Measurements from ENCODE around the gene NFYC. TPM values are rescaled to one million over a fixed set of nuclear protein-coding genes. Genes with fewer than 3 reads are reported as not detected.

The NFYC gene
- total and polyA plus RNA-seq, 7 donors = 38.0 to 53.5 (median 41.8) TPM

DNA sequence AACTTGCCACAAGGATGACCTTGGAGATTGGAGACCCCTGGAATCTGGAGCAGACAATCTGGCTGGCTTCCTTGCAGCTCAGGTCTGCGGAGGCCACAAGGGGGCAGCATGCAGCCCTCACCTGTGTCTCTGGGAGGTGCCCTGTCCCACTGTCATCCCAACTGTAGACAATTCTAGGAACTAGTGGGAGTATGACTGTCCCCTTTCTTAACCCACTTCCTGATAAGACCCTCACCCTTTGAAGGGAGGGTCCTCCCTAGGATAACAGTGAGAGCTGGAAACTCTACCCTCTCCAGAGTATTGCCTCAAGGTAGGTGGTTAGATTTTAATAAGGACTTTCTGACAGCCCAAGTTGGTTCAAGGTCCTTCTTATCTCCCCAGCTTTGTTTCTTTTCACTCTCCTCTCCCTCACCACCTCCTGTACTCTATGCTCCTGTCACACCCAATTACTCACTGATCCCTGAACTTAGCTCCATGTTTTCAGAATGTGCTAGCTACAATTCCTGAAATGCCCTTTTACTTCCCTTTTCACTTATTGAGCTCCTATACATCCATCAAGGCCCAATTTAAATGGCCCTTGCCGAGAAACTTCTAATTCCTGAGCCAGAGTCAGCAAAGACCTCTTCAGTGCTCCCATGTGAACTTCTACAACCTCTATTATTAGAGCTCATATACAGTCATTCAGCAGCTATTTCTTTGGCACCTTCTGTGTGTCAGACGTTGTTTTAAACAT, 82.9 kb downstream of the NFYC start:
- WGBS, 2 donors = 32 to 37% methylated on average over 3 of the region's 3 CpGs
- H3K36me3 ChIP-seq = peaks cover 8 to 25% (median 16%) of the 10 kb centered on the region in 4 donors
- H3K27me3 ChIP-seq = no peaks in the 10 kb centered on the region
- DNase-seq = peak; percentile 76
- H3K27ac ChIP-seq = peak overlapping the region in 3 of 4 donors; percentile 31 to 52 (median 50)
- intact Hi-C loops (cut with DNase I) = loop anchor here (2.0 to 5.0 kb wide), 3 partner anchors 74 to 178 kb away; no protein-coding TSS in a partner anchor
- H3K4me1 ChIP-seq = peaks cover 0 to 17% (median 13%) of the 10 kb centered on the region in 4 donors
- no peak for TF ChIP-seq EP300 (IDR thresholded peaks at IDR 0.05)
- no peak for TF ChIP-seq POLR2A (IDR thresholded peaks at IDR 0.05)
- no peak for TF ChIP-seq POLR2AphosphoS5 (IDR thresholded peaks at IDR 0.05)
- TF ChIP-seq, protein P1, sequence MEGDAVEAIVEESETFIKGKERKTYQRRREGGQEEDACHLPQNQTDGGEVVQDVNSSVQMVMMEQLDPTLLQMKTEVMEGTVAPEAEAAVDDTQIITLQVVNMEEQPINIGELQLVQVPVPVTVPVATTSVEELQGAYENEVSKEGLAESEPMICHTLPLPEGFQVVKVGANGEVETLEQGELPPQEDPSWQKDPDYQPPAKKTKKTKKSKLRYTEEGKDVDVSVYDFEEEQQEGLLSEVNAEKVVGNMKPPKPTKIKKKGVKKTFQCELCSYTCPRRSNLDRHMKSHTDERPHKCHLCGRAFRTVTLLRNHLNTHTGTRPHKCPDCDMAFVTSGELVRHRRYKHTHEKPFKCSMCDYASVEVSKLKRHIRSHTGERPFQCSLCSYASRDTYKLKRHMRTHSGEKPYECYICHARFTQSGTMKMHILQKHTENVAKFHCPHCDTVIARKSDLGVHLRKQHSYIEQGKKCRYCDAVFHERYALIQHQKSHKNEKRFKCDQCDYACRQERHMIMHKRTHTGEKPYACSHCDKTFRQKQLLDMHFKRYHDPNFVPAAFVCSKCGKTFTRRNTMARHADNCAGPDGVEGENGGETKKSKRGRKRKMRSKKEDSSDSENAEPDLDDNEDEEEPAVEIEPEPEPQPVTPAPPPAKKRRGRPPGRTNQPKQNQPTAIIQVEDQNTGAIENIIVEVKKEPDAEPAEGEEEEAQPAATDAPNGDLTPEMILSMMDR (IDR thresholded peaks at IDR 0.05) = peak; percentile 33 to 84 (median 68)
- H3K4me3 ChIP-seq = no peak overlapping the region
- H3K9me3 ChIP-seq = no peaks in the 10 kb centered on the region

DNA sequence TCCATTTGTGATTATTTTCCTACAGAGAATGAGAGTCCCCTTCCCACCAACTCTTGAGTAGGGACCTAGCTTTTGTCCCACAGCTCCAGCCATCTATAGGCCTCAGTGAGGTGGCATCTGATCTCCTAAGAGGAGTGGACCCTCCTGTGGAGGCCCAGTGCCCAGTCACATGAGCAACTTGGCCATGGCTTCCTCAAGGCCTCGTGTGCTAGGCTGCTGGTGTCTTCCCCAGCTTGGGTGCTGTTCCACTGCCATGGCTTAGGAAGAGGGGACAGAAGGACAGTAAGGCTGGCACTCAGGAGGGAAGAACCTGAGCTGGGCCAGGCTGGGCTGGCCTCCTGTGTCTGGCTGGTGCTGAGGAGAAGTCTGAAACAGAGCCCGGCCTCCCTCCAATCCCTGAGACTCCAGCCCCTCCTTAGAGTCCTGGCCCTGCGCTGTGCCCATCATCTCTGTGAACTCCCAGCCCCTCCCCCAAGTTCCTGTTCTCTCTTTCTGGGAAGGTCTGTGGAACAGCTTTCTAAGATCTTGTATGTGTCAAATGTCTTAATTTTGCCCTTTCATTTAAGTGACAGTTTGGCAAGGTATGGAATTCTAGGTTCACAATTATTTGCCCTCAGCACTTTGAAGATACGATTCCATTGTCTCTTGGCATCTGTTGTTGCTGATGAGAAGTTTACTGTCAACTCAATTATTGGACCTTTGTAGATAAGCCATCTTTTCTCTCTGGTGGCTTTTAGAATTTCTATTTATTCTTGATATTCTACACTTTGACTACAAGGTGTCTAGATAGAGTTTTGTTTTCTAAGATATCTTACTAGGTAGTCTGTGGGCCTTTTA, 85.0 kb downstream of the NFYC start:
- Histone ChIP-seq H3K4me1 (peaks cover 0 to 9% (median 7%) of the 10 kb centered on the region in 4 donors), H3K36me3 (peaks cover 0 to 10% (median 3%) of the 10 kb centered on the region in 4 donors), H3K27me3 (no peaks in the 10 kb centered on the region), H3K4me3 (no peak overlapping the region), H3K9me3 (no peaks in the 10 kb centered on the region), H3K27ac (no peak overlapping the region)
- TF ChIP-seq EP300 (IDR thresholded peaks at IDR 0.05) (no peak), POLR2A (IDR thresholded peaks at IDR 0.05) (no peak), POLR2AphosphoS5 (IDR thresholded peaks at IDR 0.05) (no peak)
- TF ChIP-seq, protein P1 (IDR thresholded peaks at IDR 0.05) = no peak
- no peak for DNase-seq
- WGBS, 2 donors = 95 to 97% methylated on average over 4 of the region's 4 CpGs
- intact Hi-C loops (cut with DNase I) = no loop called here

DNA sequence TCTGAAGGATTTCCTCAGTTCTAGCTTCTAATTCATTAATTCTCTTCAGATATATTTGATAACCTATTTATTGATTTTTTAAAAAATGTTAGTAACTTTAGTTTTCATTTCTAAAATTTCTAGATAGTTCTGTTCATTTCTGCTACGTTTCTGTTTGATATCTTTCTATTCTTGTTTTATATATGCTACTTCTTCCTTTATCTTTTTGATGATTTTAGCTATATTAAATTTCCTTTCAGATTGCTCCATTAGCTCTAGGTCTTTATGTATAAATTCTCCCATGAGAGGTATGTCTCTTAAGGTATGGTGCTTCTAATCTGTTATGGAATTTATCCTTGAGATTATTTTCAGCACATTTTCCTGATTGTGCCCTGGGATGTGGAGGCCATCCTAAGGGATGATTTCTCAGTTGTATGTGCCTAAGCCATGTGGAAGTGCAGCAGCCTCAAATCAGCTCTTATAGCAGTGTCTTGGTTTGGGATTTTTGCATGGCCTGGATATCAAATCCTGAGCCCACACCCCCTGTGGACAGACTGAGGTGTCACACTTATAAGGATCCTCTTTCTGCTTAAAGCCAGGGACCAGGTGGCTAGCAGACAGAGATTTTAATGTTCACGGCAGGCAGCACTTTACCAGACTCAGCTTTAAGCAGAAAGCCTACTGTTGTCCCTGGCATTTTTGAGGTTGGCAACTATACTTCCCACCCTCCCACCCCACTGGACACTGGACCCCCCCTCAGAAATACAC, 85.9 kb downstream of the NFYC start:
- Histone ChIP-seq H3K36me3 (peaks cover 0 to under 1% (median 0%) of the 10 kb centered on the region in 4 donors), H3K9me3 (no peaks in the 10 kb centered on the region), H3K4me3 (no peak overlapping the region), H3K27me3 (no peaks in the 10 kb centered on the region), H3K4me1 (peaks cover 0 to 17% (median 12%) of the 10 kb centered on the region in 4 donors), H3K27ac (no peak overlapping the region)
- TF ChIP-seq, protein P1 (IDR thresholded peaks at IDR 0.05) = no peak
- TF ChIP-seq POLR2AphosphoS5 (IDR thresholded peaks at IDR 0.05) (no peak), POLR2A (IDR thresholded peaks at IDR 0.05) (no peak), EP300 (IDR thresholded peaks at IDR 0.05) (no peak)
- 94 to 98% methylated on average over 2 of the region's 2 CpGs for WGBS, 2 donors
- DNase-seq = no peak
- intact Hi-C loops (cut with DNase I) = no loop called here

DNA sequence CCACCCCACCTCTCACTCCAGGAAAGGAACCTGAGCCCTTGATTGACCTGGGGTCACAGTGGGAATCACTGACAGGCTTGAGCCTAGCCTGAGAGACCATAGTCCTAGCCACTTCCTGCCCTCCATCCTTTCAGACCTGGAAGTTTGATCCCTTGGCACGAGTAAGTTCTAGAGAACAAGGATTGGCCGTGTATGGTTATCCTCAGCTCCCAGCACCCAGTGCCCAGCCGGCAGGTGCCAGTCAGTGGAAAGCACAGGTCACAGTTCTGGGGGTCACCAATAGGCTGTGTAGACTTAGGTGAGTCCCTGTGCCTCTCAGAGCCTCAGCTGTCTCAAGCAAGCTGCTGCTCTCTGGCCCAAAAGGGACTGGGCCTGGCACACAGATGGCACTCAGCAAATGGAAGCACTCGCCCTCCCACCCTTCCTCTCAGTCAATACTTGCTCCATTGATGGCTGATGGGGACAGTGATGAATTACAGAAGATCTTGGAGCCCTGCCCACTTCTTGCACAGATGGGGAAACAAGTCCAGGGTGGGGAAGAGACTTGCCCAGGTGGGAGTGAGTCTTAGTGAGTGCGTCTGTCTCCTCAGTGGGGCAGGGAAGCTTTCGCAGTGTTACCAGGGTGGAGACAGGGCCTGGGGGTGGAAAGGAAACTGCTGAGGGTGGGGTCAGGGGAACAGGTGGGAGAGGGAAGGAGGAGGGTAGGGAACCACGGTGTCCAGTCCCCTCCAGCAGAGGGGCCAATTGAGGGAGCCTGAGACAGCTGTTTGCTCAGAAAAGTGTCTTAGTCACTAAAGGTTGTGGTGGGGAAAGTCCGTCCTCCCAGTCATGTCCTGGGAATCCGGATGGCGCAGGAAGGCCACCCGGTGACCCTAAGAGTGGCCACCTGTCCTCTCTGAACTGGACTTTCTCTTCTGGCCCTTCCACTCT, 89.4 kb downstream of the NFYC start:
- Histone ChIP-seq H3K27ac (no peak overlapping the region), H3K9me3 (no peaks in the 10 kb centered on the region), H3K36me3 (no peaks in the 10 kb centered on the region), H3K4me1 (peaks cover 3 to 35% (median 25%) of the 10 kb centered on the region in 4 donors), H3K4me3 (no peak overlapping the region), H3K27me3 (no peaks in the 10 kb centered on the region)
- TF ChIP-seq EP300 (IDR thresholded peaks at IDR 0.05) (no peak), POLR2A (IDR thresholded peaks at IDR 0.05) (no peak), POLR2AphosphoS5 (IDR thresholded peaks at IDR 0.05) (no peak)
- TF ChIP-seq, protein P1 (IDR thresholded peaks at IDR 0.05) = no peak
- 39 to 72% methylated on average over 11 of the region's 11 CpGs for WGBS, 2 donors
- intact Hi-C loops (cut with DNase I) = loop anchor here (5.0 kb wide), 1 partner anchor 89 kb away; the partner anchor contains the start of gene NFYC
- peak; percentile 55 for DNase-seq

Data from sigmoid colon (tissue), 7 donors.